Fibroblast of the aortic adventitia (primary cell): Measurements from ENCODE around the gene KCTD8. TPM values are rescaled to one million over a fixed set of nuclear protein-coding genes. Genes with fewer than 3 reads are reported as not detected.

Experiments
- DNase-seq: peaks from one replicate; pipeline ENCODE4 v3.0.0-alpha.2; 2010; ENCODE audit warnings: low read depth
- H3K4me3 ChIP-seq: 2 replicates; pipeline ENCODE4 v1.5.1; 2011; ENCODE audit warnings: low read depth, mild to moderate bottlenecking, control low read depth, low read length, moderate library complexity
- CTCF ChIP-seq: IDR thresholded peaks from 2 replicates; pipeline ENCODE4 v1.5.1; 2011; ENCODE audit warnings: mild to moderate bottlenecking, low read length, control low read depth, inconsistent platforms; ENCODE audit not compliant: insufficient read depth
- total RNA-seq: library from RNA; depleted of rRNA; stranded (reverse); fragments of >200 nt; gene quantifications from 2 replicates; pipeline ENCODE4 v1.2.3, GENCODE V29; 2012; ENCODE audit warnings: low replicate concordance

The KCTD8 gene
- total RNA-seq, 1 donor, result 3.2 TPM

- no peak overlapping the region for H3K4me3 ChIP-seq
- no peak for TF ChIP-seq CTCF
- no peak for DNase-seq
These were observed 169.5 kb downstream of the KCTD8 start for GRCh38 chr4:44279066-44279465.

GRCh38 chr4:44257461-44257860, 191.1 kb downstream of the KCTD8 start:
- no peak for DNase-seq
- H3K4me3 ChIP-seq, result no peak overlapping the region
- TF ChIP-seq CTCF, result no peak

- H3K4me3 ChIP-seq, result no peak overlapping the region
- DNase-seq, result no peak
- TF ChIP-seq CTCF, result no peak
These were observed 192.2 kb downstream of the KCTD8 start for GRCh38 chr4:44256414-44256813.

- DNase-seq, result no peak
- TF ChIP-seq CTCF, result no peak
These were observed 211.0 kb downstream of the KCTD8 start for GRCh38 chr4:44237643-44238042.

GRCh38 chr4:44235897-44236296, 212.7 kb downstream of the KCTD8 start:
- no peak for TF ChIP-seq CTCF
- H3K4me3 ChIP-seq, result no peak overlapping the region
- DNase-seq, result no peak

More at GRCh38 chr4:44237643-44238042, 211.0 kb downstream of the KCTD8 start:
- no peak overlapping the region for H3K4me3 ChIP-seq

- no peak overlapping the region for H3K4me3 ChIP-seq
- no peak for TF ChIP-seq CTCF
- no peak for DNase-seq
These were observed 216.3 kb downstream of the KCTD8 start for GRCh38 chr4:44232262-44232661.

- no peak overlapping the region for H3K4me3 ChIP-seq
- no peak for DNase-seq
- no peak for TF ChIP-seq CTCF
These were observed 217.6 kb downstream of the KCTD8 start for GRCh38 chr4:44231006-44231405.
